A549 (cell line): ENCODE results near the gene P3H1. TPM values are rescaled to one million over a fixed set of nuclear protein-coding genes. Genes with fewer than 3 reads are reported as not detected.

Source experiments
- ATAC-seq, 2 experiments: fragments of 200-7000 bp in 1 of 2; fragments of >200 bp in 1 of 2; cut with Nextera tagmentation in 1 of 2; cut with Tn5 transposase in 1 of 2; 3 replicates each; pipeline versions ENCODE4 v1.8.0 to v1.9.1; 2018 to 2020; ENCODE audit warnings: mild to moderate bottlenecking in 1 of 2, moderate library complexity in 1 of 2
- CTCF ChIA-PET: fragments of 300-600 bp; sonication (Branson Sonifier 250); formaldehyde crosslinking; extraction: SDS; loops from one replicate; lab custom pipeline; 2021; ENCODE audit warnings: antibody characterized with exemption, inconsistent platforms; lab: Yijun Ruan, JAX
- POLR2A ChIA-PET: fragments of 350-600 bp; formaldehyde crosslinking; extraction: SDS; loops from one replicate; lab custom pipeline; 2021; ENCODE audit warnings: antibody characterized with exemption, inconsistent platforms; lab: Yijun Ruan, JAX
- DNase-seq, 2 experiments: peaks; one replicate each; pipeline versions ENCODE4 v3.0.0 to v3.0.0-alpha.2; 2011 to 2016; ENCODE audit warnings: low read depth in 1 of 2, low spot score in 1 of 2
- FAIRE-seq: peaks from 2 replicates; lab custom pipeline; 2011; peaks lifted over from hg19 to GRCh38; lab: Jason Lieb, UNC
- H3K27ac ChIP-seq, 2 experiments: fragments of >200 bp; sonication (Bioruptor Twin); formaldehyde crosslinking; 3 replicates each; pipeline ENCODE4 v1.5.1; 2016 to 2017
- H3K4me1 ChIP-seq: fragments of >200 bp; sonication (Bioruptor Twin); formaldehyde crosslinking; 3 replicates; pipeline ENCODE4 v1.6.1; 2016
- H3K4me2 ChIP-seq: fragments of >200 bp; sonication (Bioruptor Twin); formaldehyde crosslinking; 3 replicates; pipeline ENCODE4 v1.6.1; 2016
- H3K4me3 ChIP-seq: fragments of >200 bp; sonication (Bioruptor Twin); formaldehyde crosslinking; 3 replicates; pipeline ENCODE4 v1.5.1; 2016
- H3K9me3 ChIP-seq: fragments of >200 bp; sonication (Bioruptor Twin); formaldehyde crosslinking; 3 replicates; pipeline ENCODE4 v1.6.1; 2016
- CBX2 ChIP-seq: fragments of 200-600 bp; sonication (generic); IDR thresholded peaks from 2 replicates; pipeline ENCODE4 v1.6.1; 2016; ENCODE audit warnings: low read depth, mild to moderate bottlenecking, borderline replicate concordance
- CEBPB ChIP-seq, 2 experiments: fragments of >200 bp in 1 of 2; sonication (Bioruptor Twin) in 1 of 2; formaldehyde crosslinking in 1 of 2; IDR thresholded peaks; 2 replicates each; pipeline ENCODE4 v1.6.1; 2012 to 2016
- CHD4 ChIP-seq: fragments of 200-600 bp; sonication (generic); IDR thresholded peaks from 2 replicates; pipeline ENCODE4 v1.6.1; 2016; ENCODE audit warnings: antibody characterized with exemption, mild to moderate bottlenecking, borderline replicate concordance
- CTCF ChIP-seq: fragments of >200 bp; sonication (Bioruptor Twin); formaldehyde crosslinking; IDR thresholded peaks from 3 replicates; pipeline ENCODE4 v1.5.1; 2016
- GATA3 ChIP-seq: IDR thresholded peaks from 2 replicates; pipeline ENCODE4 v1.6.1; 2012; ENCODE audit warnings: borderline replicate concordance
- HOXB13 ChIP-seq: fragments of 250-450 bp; sonication (Bioruptor Pico); IDR thresholded peaks from 2 replicates; pipeline ENCODE4 v1.5.0; 2020; ENCODE audit warnings: low read depth, mild to moderate bottlenecking, moderate library complexity
- HOXB5 ChIP-seq: fragments of 250-450 bp; sonication (Bioruptor Pico); IDR thresholded peaks from 2 replicates; pipeline ENCODE4 v1.5.0; 2020; ENCODE audit warnings: mild to moderate bottlenecking, moderate library complexity
- KDM1A ChIP-seq: fragments of 200-600 bp; sonication (generic); IDR thresholded peaks from 2 replicates; pipeline ENCODE4 v1.6.1; 2016; ENCODE audit warnings: low read depth, mild to moderate bottlenecking
- MAFK ChIP-seq: fragments of 450-650 bp; IDR thresholded peaks from 2 replicates; pipeline ENCODE4 v1.6.1; 2014; ENCODE audit not compliant: partially characterized antibody
- MAX ChIP-seq: IDR thresholded peaks from 2 replicates; pipeline ENCODE4 v1.6.1; 2012
- NR3C1 ChIP-seq: fragments of >200 bp; sonication (Bioruptor Twin); formaldehyde crosslinking; IDR thresholded peaks from 3 replicates; pipeline ENCODE4 v1.6.1; 2017
- RAD21 ChIP-seq, 2 experiments: fragments of >200 bp in 1 of 2; sonication (Bioruptor Twin) in 1 of 2; formaldehyde crosslinking in 1 of 2; IDR thresholded peaks in 1 of 2; conservative IDR thresholded peaks in 1 of 2; 2 replicates in 1 of 2; 3 replicates in 1 of 2; pipeline ENCODE4 v1.6.1; 2012 to 2018; ENCODE audit warnings: inconsistent platforms in 1 of 2
- RCOR1 ChIP-seq: fragments of 150-350 bp; IDR thresholded peaks from 2 replicates; pipeline ENCODE4 v1.6.1; 2014; ENCODE audit warnings: antibody characterized with exemption, low read length, low read depth
- RNF2 ChIP-seq: fragments of 200-600 bp; sonication (generic); IDR thresholded peaks from 2 replicates; pipeline ENCODE4 v1.6.1; 2016; ENCODE audit warnings: low read depth, mild to moderate bottlenecking, antibody characterized with exemption, moderate library complexity, borderline replicate concordance
- SMC3 ChIP-seq: fragments of >200 bp; sonication (Bioruptor Twin); formaldehyde crosslinking; IDR thresholded peaks from 3 replicates; pipeline ENCODE4 v1.6.1; 2018; ENCODE audit warnings: inconsistent platforms
- TFCP2L1 ChIP-seq: fragments of 250-450 bp; sonication (Bioruptor Pico); IDR thresholded peaks from 2 replicates; pipeline ENCODE4 v1.5.0; 2021; ENCODE audit warnings: mild to moderate bottlenecking
- ZSCAN20 ChIP-seq: fragments of 250-450 bp; sonication (Bioruptor Pico); IDR thresholded peaks from 2 replicates; pipeline ENCODE4 v1.8.0; 2022; ENCODE audit warnings: mild to moderate bottlenecking, moderate library complexity
- WGBS: methylation state at CpG from one replicate; pipeline ENCODE4 v1.1.6; 2017; ENCODE audit errors: missing lambda C conversion rate; 5-methylcytosine and 5-hydroxymethylcytosine counted together
- polyA plus RNA-seq, 4 experiments: library from polyadenylated mRNA; depleted of rRNA in 3 of 4; stranded (reverse); fragments of >200 nt; fragmentation: RNase III in 1 of 4; extraction: RNeasy Plus Mini Kit Qiagen cat#74134 plus additional on column Dnase treatment in 1 of 4; gene quantifications; 2 replicates in 3 of 4; 3 replicates in 1 of 4; pipeline ENCODE4 v1.2.3, GENCODE V29; 2011 to 2017
- TF ChIP-seq, protein P1 (sequence below): fragments of 250-450 bp; sonication (Bioruptor Pico); IDR thresholded peaks from 2 replicates; pipeline ENCODE4 v1.5.0; 2020; ENCODE audit warnings: low read depth, mild to moderate bottlenecking, moderate library complexity
- TF ChIP-seq, protein P2 (sequence below): fragments of 150-350 bp; IDR thresholded peaks from 2 replicates; pipeline ENCODE4 v1.6.1; 2014; ENCODE audit warnings: low read depth, mild to moderate bottlenecking, low read length
- TF ChIP-seq, protein P3 (sequence below): fragments of 250-450 bp; sonication (Bioruptor Pico); IDR thresholded peaks from 2 replicates; pipeline ENCODE4 v1.5.0; 2021; ENCODE audit warnings: mild to moderate bottlenecking, moderate library complexity, borderline replicate concordance
- TF ChIP-seq, protein P4 (sequence below): fragments of >200 bp; sonication (Bioruptor Twin); formaldehyde crosslinking; IDR thresholded peaks from 3 replicates; pipeline ENCODE4 v1.6.1; 2016

Gene P3H1
- polyA plus RNA-seq, 2 of the 4 experiments (the other 2 are of a cell fraction): 27.3 to 30.3 TPM

DNA sequence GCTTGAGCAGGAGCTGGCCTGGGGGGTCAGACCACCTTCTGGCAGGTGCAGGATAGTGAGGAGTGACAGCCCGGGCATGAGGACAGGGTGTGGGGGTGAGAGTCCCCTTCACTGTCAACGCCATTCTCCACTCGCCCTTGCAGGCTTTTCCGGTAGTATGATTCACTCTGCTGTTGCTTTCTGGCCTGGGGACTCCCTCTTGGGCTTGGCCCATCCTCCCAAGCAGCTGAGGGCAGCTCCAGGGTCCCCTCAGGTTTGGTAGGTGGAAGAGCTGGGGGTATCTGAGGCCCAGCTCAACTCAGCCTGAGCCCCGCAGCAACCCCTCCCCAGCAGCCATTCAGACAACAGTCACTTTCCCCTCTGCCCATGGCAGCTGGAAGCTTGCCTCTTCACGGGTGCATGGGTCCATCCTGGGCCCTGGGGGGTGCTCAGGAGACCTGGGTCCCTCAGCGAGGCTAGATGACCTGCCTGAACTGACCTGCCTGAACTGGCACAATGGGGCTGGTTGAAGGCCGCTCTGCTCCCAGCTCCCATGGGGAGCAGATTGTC lies 28.1 kb downstream of the P3H1 start (continued):
- TF ChIP-seq MAX (no peak), HOXB5 (CRISPR knock-in tag) (no peak), CTCF (no peak), MAFK (no peak), RAD21 (conservative IDR thresholded peaks at IDR 0.05 in 1 of 2, IDR thresholded peaks at IDR 0.05 in 1 of 2) (no peak), NR3C1 (no peak), RCOR1 (no peak), HOXB13 (CRISPR knock-in tag) (no peak), SMC3 (no peak), RNF2 (no peak), TFCP2L1 (CRISPR knock-in tag) (no peak)

DNA sequence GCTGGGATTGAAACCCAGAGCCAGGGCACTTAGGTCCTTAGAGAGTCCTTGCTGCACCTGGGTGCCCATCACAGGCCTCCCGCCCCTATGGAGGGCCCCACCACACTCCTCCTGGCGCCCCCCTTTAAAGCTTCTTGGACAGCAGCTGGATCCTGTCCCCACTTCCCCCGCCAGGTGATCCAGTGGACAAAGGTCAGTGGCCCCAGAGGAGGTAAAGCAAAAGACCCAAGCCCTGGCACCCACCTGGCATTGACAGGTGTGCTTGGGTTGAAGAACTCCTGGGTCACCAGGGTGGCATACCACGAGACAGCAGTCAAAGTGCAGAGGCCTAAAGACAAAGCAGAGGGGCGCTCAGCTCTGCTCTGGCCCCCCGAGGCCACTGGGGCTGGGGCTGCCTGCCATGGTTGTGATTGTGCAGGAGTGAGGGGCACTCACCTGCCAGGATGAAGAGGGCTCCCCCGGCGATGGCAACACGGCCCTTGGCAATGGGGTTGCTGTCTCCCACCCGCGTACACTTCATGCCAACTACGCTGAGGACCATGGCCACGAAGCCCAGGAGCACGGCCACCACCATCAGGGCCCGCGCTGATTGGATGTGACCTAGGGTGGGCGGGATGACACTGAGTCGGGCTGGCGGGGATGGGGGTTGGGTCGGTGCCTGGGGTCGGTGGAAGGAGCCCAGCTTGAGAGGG lies 28.7 kb downstream of the P3H1 start:
- no peaks in the 10 kb centered on the region for H3K4me1 ChIP-seq
- no peaks in the 10 kb centered on the region for H3K9me3 ChIP-seq
- no peak for TF ChIP-seq ZSCAN20 (CRISPR knock-in tag)
- no peak for TF ChIP-seq SMC3
- TF ChIP-seq, protein P1, sequence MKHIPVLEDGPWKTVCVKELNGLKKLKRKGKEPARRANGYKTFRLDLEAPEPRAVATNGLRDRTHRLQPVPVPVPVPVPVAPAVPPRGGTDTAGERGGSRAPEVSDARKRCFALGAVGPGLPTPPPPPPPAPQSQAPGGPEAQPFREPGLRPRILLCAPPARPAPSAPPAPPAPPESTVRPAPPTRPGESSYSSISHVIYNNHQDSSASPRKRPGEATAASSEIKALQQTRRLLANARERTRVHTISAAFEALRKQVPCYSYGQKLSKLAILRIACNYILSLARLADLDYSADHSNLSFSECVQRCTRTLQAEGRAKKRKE (CRISPR knock-in tag): no peak
- TF ChIP-seq, protein P2, sequence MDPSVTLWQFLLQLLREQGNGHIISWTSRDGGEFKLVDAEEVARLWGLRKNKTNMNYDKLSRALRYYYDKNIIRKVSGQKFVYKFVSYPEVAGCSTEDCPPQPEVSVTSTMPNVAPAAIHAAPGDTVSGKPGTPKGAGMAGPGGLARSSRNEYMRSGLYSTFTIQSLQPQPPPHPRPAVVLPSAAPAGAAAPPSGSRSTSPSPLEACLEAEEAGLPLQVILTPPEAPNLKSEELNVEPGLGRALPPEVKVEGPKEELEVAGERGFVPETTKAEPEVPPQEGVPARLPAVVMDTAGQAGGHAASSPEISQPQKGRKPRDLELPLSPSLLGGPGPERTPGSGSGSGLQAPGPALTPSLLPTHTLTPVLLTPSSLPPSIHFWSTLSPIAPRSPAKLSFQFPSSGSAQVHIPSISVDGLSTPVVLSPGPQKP: no peak
- no peak for TF ChIP-seq CTCF
- no peak for TF ChIP-seq KDM1A
- TF ChIP-seq CBX2: no peak
- TF ChIP-seq CEBPB (IDR thresholded peaks at IDR 0.05): no peak
- no peak for TF ChIP-seq CHD4
- TF ChIP-seq, protein P3, sequence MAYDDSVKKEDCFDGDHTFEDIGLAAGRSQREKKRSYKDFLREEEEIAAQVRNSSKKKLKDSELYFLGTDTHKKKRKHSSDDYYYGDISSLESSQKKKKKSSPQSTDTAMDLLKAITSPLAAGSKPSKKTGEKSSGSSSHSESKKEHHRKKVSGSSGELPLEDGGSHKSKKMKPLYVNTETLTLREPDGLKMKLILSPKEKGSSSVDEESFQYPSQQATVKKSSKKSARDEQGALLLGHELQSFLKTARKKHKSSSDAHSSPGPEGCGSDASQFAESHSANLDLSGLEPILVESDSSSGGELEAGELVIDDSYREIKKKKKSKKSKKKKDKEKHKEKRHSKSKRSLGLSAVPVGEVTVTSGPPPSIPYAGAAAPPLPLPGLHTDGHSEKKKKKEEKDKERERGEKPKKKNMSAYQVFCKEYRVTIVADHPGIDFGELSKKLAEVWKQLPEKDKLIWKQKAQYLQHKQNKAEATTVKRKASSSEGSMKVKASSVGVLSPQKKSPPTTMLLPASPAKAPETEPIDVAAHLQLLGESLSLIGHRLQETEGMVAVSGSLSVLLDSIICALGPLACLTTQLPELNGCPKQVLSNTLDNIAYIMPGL: no peak
- no peak for TF ChIP-seq GATA3
- TF ChIP-seq, protein P4, sequence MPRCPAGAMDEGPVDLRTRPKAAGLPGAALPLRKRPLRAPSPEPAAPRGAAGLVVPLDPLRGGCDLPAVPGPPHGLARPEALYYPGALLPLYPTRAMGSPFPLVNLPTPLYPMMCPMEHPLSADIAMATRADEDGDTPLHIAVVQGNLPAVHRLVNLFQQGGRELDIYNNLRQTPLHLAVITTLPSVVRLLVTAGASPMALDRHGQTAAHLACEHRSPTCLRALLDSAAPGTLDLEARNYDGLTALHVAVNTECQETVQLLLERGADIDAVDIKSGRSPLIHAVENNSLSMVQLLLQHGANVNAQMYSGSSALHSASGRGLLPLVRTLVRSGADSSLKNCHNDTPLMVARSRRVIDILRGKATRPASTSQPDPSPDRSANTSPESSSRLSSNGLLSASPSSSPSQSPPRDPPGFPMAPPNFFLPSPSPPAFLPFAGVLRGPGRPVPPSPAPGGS: no peak
- DNase-seq (no peak), FAIRE-seq (no peak), ATAC-seq (no peak)
- ChIA-PET CTCF (interaction anchor here (0.8 to 1.3 kb wide), 3 partner anchors 9 to 19 kb away, joined by 3 to 5 read pairs (median 3); no protein-coding TSS in a partner anchor), POLR2A (no interaction called here)
- WGBS: 79% methylated on average over 11 of the region's 21 CpGs
- no peak overlapping the region for H3K4me2 ChIP-seq
- H3K27ac ChIP-seq: no peak overlapping the region
- H3K4me3 ChIP-seq: no peak overlapping the region
